ENCODE data around the gene ATF5.

The ATF5 gene

DNA sequence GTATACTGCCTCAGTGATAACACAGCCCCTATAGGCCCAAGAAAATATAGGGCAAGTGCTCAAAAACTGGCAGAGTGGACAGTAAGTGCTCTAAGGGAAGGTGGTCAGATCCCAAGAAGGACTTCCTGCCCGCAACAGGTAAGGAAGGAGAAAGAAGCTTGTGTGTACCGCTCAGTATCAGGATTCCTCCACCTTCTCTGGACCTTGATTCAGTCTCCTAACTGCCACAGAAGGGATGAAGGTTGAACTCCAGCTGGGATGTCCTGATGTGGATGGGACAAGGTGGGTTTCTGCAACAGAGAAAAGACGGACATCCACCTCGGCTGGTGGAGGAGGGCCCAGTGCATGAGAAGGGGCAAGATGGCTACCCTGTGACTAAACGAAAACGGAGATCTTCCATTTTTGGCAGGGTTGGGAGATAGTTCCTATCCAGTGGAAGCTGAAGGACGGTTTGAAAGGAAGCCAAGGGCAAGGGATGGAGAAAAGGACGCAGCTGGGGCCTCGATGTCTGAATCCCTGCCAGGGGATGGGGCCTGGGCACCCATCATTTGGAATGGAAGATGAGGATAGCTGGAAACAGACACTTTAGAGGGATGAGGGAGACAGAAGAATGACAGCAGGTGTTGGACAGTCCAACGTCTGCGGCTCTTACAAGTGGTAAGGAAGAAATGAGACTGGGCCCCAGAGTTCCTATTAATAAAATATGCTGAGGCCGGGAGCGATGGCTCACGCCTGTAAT lies 1.3 kb upstream of the ATF5 start:
- Histone ChIP-seq H3K4me1 (ENCODE audit: low read depth, poor library complexity, severe bottlenecking) (peaks cover 57% of the 10 kb centered on the region), H3K79me2 (ENCODE audit: insufficient read depth, low read depth) (peaks cover 89% of the 10 kb centered on the region), H3K4me3 (IDR thresholded peaks at IDR 0.05; ENCODE audit: insufficient read depth, low read depth, low read length) (no peak overlapping the region), H3K27me3 (ENCODE audit: insufficient read depth, low read depth) (no peaks in the 10 kb centered on the region), H3K4me2 (peak overlapping the region; percentile 53), H3K27ac (peak overlapping the region; percentile 98; the same call in 1 of the 2 replicates), H2AFZ (ENCODE audit: low read depth) (no peak overlapping the region), H3K9ac (no peak overlapping the region; the same call in 1 of the 2 replicates), H4K20me1 (ENCODE audit: insufficient read depth) (peaks cover 3% of the 10 kb centered on the region; the same call in 1 of the 2 replicates), H3K36me3 (ENCODE audit: insufficient read depth) (peaks cover 18% of the 10 kb centered on the region; the same call in 1 of the 2 replicates)
- TF ChIP-seq, protein P1, sequence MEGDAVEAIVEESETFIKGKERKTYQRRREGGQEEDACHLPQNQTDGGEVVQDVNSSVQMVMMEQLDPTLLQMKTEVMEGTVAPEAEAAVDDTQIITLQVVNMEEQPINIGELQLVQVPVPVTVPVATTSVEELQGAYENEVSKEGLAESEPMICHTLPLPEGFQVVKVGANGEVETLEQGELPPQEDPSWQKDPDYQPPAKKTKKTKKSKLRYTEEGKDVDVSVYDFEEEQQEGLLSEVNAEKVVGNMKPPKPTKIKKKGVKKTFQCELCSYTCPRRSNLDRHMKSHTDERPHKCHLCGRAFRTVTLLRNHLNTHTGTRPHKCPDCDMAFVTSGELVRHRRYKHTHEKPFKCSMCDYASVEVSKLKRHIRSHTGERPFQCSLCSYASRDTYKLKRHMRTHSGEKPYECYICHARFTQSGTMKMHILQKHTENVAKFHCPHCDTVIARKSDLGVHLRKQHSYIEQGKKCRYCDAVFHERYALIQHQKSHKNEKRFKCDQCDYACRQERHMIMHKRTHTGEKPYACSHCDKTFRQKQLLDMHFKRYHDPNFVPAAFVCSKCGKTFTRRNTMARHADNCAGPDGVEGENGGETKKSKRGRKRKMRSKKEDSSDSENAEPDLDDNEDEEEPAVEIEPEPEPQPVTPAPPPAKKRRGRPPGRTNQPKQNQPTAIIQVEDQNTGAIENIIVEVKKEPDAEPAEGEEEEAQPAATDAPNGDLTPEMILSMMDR (conservative IDR thresholded peaks at IDR 0.05; ENCODE audit: low read depth, low read length), result no peak

DNA sequence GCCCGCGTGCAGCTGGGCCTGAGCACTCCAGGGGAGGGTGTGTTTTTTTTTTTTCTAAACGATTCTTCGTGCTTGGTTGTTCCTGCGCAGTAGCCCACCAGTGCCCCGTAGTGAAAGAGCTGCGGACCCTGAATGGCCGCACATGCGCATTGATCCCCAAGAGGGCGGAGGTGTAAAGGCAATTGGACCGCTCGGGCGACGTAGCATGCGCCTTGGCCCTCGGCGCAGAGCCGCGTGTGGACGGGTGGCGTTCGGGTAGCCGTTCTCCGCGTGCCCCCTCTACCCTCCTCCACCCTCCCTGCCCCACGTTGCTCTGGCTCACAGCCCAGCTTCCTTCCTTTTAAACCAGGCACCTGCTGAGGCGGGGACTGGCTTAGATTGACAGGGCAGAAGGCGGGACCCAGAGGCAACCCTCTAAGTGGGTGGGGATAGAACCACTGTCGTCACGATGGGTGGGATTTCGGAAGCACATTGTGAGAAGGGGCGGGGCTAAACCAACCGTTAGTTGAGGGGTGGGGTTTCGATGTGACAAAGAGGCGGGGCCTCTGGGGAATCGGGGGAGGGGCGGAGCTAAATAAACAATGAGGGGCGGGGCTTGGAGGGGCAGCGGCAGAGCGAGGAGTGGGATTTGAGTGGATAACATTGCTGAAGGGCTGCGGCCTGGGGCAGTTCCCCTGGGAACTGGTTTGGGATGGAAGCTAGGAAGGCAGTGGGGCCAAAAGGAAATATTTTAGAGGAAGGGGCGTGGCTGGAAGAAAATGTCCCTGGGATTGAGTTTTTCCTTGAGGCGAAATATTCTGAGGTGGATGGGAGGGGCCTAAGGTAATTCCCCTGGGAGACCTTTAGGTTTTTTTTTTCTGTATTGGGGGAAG lies 842 bp downstream of the ATF5 start:
- Histone ChIP-seq H3K36me3 (ENCODE audit: insufficient read depth) (peaks cover 12% of the 10 kb centered on the region; the same call in 1 of the 2 replicates), H3K79me2 (ENCODE audit: insufficient read depth, low read depth) (peaks cover 67% of the 10 kb centered on the region), H2AFZ (ENCODE audit: low read depth) (peak overlapping the region; percentile 43; the same call in 1 of the 2 replicates), H3K4me3 (IDR thresholded peaks at IDR 0.05; ENCODE audit: insufficient read depth, low read depth, low read length) (no peak overlapping the region), H3K4me2 (peak overlapping the region; percentile 53), H3K27me3 (ENCODE audit: insufficient read depth, low read depth) (no peaks in the 10 kb centered on the region), H4K20me1 (ENCODE audit: insufficient read depth) (peaks cover 3% of the 10 kb centered on the region; the same call in 1 of the 2 replicates), H3K9ac (peak overlapping the region; percentile 99), H3K4me1 (ENCODE audit: low read depth, poor library complexity, severe bottlenecking) (peaks cover 35% of the 10 kb centered on the region), H3K27ac (peak overlapping the region; percentile 98)
- TF ChIP-seq, protein P1 (conservative IDR thresholded peaks at IDR 0.05; ENCODE audit: low read depth, low read length), result 0 out of 2 replicates have a peak, but pooled peaks have one; percentile 13

DNA sequence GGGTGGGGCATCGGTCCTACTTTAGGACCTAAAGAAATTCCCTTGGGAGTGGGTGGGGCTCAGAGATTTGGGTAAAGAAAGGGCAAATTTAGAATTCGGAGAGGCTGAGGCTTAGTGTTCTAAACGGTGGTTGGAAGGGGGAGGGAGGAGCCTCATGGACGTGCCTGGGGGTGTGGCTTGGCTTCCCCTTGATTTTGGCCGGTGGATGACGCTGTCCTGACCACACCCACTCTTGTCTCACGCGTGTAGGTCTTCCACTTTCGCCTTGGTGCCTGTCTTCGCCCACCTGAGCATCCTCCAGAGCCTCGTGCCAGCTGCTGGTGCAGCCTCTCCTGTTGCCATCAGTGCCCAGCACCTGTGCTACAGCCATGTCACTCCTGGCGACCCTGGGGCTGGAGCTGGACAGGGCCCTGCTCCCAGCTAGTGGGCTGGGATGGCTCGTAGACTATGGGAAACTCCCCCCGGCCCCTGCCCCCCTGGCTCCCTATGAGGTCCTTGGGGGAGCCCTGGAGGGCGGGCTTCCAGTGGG lies 1.5 kb downstream of the ATF5 start:
- H3K79me2 ChIP-seq (ENCODE audit: insufficient read depth, low read depth), result peaks cover 60% of the 10 kb centered on the region
- H3K9ac ChIP-seq, result no peak overlapping the region
- peaks cover 3% of the 10 kb centered on the region; the same call in 1 of the 2 replicates for H4K20me1 ChIP-seq (ENCODE audit: insufficient read depth)
- TF ChIP-seq, protein P1 (conservative IDR thresholded peaks at IDR 0.05; ENCODE audit: low read depth, low read length), result no peak
- peak overlapping the region; percentile 44 for H3K4me2 ChIP-seq
- H2AFZ ChIP-seq (ENCODE audit: low read depth), result no peak overlapping the region
- H3K36me3 ChIP-seq (ENCODE audit: insufficient read depth), result peaks cover 12% of the 10 kb centered on the region; the same call in 1 of the 2 replicates
- H3K4me3 ChIP-seq (IDR thresholded peaks at IDR 0.05; ENCODE audit: insufficient read depth, low read depth, low read length), result no peak overlapping the region
- peaks cover 28% of the 10 kb centered on the region for H3K4me1 ChIP-seq (ENCODE audit: low read depth, poor library complexity, severe bottlenecking)
- H3K27me3 ChIP-seq (ENCODE audit: insufficient read depth, low read depth), result no peaks in the 10 kb centered on the region
- no peak overlapping the region for H3K27ac ChIP-seq

DNA sequence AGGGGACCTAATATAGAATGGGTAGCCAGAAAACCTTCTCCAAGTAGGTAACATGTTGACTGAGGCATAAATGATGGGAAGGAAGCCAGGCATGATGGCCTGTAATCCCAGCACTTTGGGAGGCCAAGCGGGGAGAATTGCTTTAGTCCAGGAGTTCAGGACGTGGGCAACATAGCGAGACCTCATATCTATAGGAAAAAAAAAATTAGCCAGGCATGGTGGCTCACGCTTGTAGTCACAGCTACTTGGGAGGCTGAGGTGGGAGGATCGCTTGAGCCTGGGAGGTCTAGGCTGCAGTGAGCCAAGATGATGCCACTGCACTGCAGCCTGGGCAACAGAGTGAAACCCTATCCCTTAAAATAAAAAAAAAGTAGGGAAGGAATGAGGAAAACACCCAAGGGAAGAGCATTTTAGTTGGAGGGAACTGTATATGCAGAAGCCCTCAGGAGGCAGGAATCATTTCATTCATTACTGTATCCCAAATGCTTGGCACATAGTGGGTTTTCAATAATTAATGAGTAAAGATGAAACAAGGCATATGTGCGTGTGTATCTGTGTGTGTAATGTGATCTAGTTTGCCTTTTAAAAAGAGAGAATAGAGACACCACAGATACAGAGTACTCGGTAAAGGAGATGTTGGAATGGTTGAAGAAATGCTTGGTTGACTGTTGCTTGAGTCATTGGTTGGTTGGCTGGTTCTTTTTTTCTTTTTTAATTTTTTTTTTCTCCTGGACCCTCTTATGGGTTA lies 2.5 kb downstream of the ATF5 start:
- Histone ChIP-seq H3K4me3 (IDR thresholded peaks at IDR 0.05; ENCODE audit: insufficient read depth, low read depth, low read length) (no peak overlapping the region), H3K27ac (no peak overlapping the region), H3K79me2 (ENCODE audit: insufficient read depth, low read depth) (peaks cover 51% of the 10 kb centered on the region), H3K36me3 (ENCODE audit: insufficient read depth) (peaks cover 12% of the 10 kb centered on the region; the same call in 1 of the 2 replicates), H3K9ac (no peak overlapping the region), H3K4me2 (0 out of 2 replicates have a peak overlapping the region, but pooled peaks have one; percentile 44), H2AFZ (ENCODE audit: low read depth) (no peak overlapping the region), H3K4me1 (ENCODE audit: low read depth, poor library complexity, severe bottlenecking) (peaks cover 20% of the 10 kb centered on the region), H4K20me1 (ENCODE audit: insufficient read depth) (peaks cover 3% of the 10 kb centered on the region; the same call in 1 of the 2 replicates), H3K27me3 (ENCODE audit: insufficient read depth, low read depth) (no peaks in the 10 kb centered on the region)
- TF ChIP-seq, protein P1 (conservative IDR thresholded peaks at IDR 0.05; ENCODE audit: low read depth, low read length), result no peak

Measured in KMS-11 (cell line).